HFF-Myc (cell line): ENCODE measurements around the gene RABL6.
"Not testable (repeated sequence)": the region's sequence is repeated elsewhere in the genome, so short reads cannot be mapped to it uniquely, and the experiment has no call there.

Experiments used
- DNase-seq: peaks from one replicate; pipeline ENCODE4 v3.0.0-alpha.2; 2011; ENCODE audit warnings: low read depth; ENCODE audit errors: extremely low read depth
- H3K4me3 ChIP-seq: replicated peaks from 2 replicates; pipeline ENCODE4 v1.5.1; 2011; ENCODE audit warnings: low read depth, mild to moderate bottlenecking, control low read depth, low read length
- CTCF ChIP-seq: IDR thresholded peaks from 2 replicates; pipeline ENCODE4 v1.5.1; 2012; ENCODE audit warnings: mild to moderate bottlenecking, low read depth, low read length, control low read depth; ENCODE audit errors: missing control alignments

RABL6 gene

GRCh38 chr9:136807281-136808074 lies at the start of gene RABL6:
RABL6 (plus strand) TSS chr9:136807948; CDS start chr9:136808197, 249 bp downstream.
- TF ChIP-seq CTCF: no peak
- H3K4me3 ChIP-seq: peak within 1 kb of the TSS; percentile 53
- DNase-seq: no peak

GRCh38 chr9:136759001-136759400 lies 48.7 kb upstream of the RABL6 start:
- DNase-seq: no peak
- no peak overlapping the region for H3K4me3 ChIP-seq
- no peak for TF ChIP-seq CTCF

GRCh38 chr9:136759436-136760325 lies 48.1 kb upstream of the RABL6 start:
- DNase-seq: no peak
- no peak for TF ChIP-seq CTCF
- no peak overlapping the region for H3K4me3 ChIP-seq

- H3K4me3 ChIP-seq: no peak overlapping the region
- DNase-seq: no peak
- TF ChIP-seq CTCF: no peak
Measured at GRCh38 chr9:136760424-136760823, 47.3 kb upstream of the RABL6 start.

GRCh38 chr9:136760834-136761544 lies 46.8 kb upstream of the RABL6 start:
- TF ChIP-seq CTCF: peak; percentile 76
- DNase-seq: peak; percentile 32
- not testable (repeated sequence) for H3K4me3 ChIP-seq

- TF ChIP-seq CTCF: no peak
- no peak overlapping the region for H3K4me3 ChIP-seq
- DNase-seq: no peak
Measured at GRCh38 chr9:136761545-136761981, 46.2 kb upstream of the RABL6 start.
